HFF-Myc (cell line): ENCODE data around the gene GHRHR.

Experiments used
- DNase-seq: peaks from one replicate; pipeline ENCODE4 v3.0.0-alpha.2; 2011; ENCODE audit warnings: low read depth; ENCODE audit errors: extremely low read depth
- H3K4me3 ChIP-seq: replicated peaks from 2 replicates; pipeline ENCODE4 v1.5.1; 2011; ENCODE audit warnings: low read depth, mild to moderate bottlenecking, control low read depth, low read length
- TF ChIP-seq, protein P1 (sequence below): IDR thresholded peaks from 2 replicates; pipeline ENCODE4 v1.5.1; 2012; ENCODE audit warnings: mild to moderate bottlenecking, low read depth, low read length, control low read depth; ENCODE audit errors: missing control alignments

Gene GHRHR

GRCh38 chr7:31028417-31028992, 64.8 kb downstream of the GHRHR start:
- no peak for DNase-seq
- TF ChIP-seq, protein P1, sequence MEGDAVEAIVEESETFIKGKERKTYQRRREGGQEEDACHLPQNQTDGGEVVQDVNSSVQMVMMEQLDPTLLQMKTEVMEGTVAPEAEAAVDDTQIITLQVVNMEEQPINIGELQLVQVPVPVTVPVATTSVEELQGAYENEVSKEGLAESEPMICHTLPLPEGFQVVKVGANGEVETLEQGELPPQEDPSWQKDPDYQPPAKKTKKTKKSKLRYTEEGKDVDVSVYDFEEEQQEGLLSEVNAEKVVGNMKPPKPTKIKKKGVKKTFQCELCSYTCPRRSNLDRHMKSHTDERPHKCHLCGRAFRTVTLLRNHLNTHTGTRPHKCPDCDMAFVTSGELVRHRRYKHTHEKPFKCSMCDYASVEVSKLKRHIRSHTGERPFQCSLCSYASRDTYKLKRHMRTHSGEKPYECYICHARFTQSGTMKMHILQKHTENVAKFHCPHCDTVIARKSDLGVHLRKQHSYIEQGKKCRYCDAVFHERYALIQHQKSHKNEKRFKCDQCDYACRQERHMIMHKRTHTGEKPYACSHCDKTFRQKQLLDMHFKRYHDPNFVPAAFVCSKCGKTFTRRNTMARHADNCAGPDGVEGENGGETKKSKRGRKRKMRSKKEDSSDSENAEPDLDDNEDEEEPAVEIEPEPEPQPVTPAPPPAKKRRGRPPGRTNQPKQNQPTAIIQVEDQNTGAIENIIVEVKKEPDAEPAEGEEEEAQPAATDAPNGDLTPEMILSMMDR = no peak
- no peak overlapping the region for H3K4me3 ChIP-seq
